GM21576 (cell line): ENCODE measurements around the gene TEX101.
"Not testable (repeated sequence)": the region's sequence is repeated elsewhere in the genome, so short reads cannot be mapped to it uniquely, and the experiment has no call there.

Source experiments
- ATAC-seq: cut with Tn5 transposase; IDR thresholded peaks from one replicate; pipeline ENCODE4 v1.9.1; 2021; ENCODE audit warnings: mild to moderate bottlenecking, moderate library complexity; ENCODE audit not compliant: unreplicated experiment

Gene TEX101

DNA sequence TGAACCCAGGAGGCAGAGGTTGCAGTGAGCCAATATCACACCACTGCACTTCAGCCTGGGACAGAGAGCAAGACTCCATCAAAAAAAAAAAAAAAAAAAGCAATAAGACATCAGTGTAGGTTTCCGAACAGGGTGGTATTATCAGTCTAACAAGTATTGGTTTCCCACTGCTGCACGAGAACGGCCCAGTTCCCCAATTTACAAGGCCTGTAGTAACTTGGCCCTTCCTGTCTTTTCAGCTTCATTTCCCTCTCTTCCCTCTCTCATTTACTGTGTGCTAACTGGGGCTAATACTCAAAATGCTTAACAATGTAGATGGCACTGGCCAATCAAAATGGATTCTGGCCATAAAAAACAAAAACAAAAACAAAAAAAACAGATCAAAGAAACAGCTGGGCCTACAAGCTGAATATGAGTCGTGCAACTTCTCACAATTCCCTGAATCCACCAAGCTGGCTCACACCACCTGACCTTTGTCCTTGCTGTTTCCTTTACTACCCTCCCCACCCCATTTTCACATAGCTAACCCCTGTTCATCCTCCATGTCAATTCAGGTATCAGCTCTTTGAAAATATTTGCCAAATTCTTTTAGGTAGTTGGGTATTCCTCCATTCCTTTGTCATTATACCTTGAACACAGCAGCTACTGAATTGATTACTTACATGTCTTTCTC, 2.4 kb downstream of the TEX101 start:
- ATAC-seq = no peak

DNA sequence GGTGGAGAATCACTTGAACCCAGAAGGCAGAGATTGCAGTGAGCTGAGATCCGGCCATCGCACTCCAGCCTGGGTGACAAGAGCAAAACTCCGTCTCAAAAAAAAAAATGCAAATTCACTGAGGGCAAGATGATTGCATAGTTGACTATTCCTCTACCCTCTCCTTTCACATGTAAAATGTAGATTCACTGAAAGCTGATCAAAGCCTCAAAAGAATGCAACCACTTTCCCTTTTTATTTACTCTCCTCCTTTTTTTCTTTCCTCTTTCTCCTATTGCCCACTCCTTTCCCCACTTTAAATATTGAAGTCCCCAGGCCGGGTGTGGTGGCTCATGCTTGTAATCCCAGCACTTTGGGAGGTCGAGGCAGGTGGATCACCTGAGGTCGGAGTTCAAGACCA, 6.3 kb downstream of the TEX101 start:
- no peak for ATAC-seq

DNA sequence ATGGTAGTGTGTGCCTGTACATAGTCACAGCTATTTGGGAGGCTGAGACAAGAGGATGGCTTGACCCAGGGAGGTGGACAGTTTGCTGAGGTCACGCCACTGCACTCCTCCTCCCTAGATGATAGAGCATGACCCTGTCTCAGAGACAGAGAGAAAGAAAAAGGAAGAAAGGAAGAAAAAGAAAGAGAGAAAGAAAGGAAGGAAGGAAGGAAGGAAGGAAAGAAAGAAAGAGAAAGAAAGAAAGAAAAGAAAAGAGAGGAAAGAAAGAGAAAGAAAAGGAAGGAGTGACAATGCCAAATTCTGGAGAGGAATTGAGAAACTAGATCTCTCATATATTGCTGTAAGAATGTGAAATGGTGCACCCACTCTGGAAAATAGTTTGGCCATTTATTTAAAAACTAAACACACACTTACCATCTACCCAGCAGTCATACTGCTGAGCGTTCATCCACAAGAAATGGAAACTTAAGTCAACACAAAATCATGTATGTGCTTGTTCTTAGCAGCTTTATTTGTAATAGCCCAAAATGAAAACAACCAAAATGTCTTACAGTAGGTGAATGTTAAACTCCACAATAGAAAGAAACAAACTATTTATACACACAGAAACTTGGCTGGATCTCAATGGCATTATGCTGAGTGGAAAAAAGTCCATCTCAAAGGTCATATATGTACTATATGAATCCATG, 7.5 kb downstream of the TEX101 start:
- no peak for ATAC-seq

DNA sequence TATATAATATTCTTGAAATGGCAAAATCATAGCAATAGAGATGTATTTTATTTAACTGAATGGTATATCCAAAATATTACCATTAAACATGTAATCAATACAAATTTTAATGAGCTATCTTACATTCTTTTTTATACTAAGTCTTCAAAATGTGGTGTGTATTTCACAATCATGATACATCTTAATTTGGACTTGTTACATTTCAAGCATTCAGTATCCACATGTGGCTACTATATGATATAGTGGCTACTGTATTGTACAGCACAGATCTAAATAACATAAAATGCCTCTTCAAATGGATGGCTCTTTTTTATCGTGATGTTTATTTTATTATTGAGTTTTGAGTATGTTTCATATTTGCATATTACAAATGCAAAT, 8.0 kb downstream of the TEX101 start:
- ATAC-seq = no peak

DNA sequence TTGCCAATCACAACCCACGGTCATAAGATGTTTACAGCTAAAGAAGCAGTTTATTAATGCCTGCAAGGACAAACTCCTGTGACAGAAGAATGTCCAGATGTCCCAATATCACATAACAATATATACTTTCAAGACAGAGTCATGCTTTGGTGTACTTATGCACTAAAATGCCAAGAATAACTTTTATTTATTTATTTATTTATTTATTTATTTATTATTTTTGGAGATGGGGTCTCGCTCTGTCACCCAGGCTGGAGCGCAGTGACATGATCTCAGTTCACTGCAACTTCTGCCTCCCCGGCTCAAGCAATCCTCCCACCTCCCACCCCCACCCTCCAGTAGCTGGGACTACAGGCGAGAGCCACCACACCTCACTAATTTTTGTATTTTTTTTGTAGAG, 9.1 kb downstream of the TEX101 start:
- ATAC-seq = no peak

DNA sequence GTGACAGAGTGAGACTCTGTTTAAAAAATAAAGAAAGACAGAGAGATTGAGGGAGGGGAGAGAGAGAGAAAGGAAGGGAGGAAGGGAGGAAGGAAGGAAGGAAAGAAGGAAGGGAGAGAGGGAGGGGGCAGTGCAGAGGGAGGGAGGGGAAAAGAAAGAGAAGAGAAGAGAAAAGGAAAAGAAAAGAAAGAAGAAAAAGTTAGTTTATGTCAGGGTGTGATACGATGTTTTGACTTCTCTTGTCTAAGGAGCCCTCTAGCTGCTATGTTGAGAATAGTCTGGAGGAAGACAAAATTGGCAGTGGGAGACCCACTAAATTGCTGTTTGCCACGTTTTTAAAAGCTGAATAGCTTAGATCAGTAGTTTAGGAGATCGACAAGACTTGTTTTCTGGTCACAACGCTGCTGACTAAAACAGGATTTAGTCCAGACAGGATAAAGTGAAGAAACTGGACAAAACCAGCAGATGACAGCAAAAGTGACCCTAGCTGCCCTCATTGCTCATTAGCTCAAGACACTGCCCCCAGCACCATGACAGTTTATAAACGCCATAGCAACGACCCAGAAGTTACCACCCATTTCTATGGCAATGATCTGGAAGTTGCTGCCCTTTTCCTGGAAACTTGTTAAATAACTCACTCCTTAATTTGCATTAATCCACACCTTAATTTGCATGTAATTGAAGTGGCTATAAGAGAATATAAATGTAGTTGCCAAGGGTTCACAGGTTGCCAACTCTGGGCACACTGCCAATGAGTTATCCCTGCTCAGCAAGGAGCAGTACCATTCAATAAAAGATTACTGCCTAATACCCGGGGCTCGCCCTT, 11.1 kb downstream of the TEX101 start:
- no peak for ATAC-seq

DNA sequence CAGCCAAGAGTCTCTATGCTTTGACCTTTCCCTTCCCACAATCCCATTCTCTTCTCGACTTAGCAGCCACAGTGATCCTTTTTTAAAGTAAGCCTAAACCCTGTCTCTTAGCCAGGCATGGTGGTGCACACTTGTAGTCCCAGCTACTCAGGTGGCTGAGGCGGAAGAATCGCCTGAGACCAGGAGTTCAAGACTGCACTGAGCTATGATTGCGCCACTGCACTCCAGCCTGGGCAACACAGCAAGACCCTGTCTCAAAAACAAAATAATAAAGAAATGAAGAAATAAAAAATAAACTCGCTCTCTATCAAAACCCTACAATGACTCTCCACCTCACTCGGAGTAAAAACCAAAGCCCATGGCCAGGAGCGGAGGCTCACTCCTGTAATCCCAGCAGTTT, 14.7 kb downstream of the TEX101 start:
- ATAC-seq = no peak

DNA sequence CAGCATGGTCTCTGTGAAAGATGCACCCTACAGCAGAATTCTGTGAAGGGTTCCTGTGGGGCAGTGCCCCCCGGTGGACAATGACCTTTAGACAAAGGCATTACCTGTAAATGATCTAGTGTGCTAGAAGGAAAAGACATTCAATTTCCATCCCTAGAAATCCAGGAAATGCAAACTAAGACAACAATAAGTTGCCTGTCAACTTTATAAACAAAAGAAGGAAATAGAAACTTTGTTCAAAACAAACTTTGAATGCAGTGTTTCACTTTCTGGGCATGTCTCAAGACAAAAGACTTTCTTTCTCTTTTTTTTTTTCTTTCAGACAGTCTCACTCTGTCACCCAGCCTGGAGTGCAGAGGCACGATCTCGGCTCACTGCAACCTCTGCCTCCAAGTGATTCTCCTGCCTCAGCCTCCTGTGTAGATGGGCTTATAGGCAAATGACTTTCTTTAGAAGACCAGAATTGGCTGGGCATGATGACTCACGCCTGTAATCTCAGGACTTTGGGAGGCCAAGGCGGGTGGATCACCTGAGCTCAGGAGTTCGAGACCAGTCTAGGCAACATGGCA, 15.5 kb downstream of the TEX101 start:
- ATAC-seq = no peak

DNA sequence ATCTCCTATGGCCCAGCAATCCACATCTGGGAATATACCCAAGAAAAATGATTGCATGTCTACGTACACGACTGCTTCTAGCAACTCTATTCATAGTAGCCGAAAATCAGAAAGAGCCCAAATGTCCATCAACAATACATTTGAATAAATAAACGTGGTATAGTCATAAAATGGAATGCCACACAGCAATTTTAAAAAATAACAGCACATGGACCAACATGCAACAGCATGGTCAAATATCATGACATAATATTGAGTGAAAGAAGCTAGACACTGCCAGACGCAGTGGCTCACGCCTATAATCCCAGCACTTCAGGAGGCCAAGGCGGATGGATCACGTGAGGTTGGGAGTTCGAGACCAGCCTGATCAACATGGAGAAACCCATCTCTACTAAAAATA, 16.3 kb downstream of the TEX101 start:
- ATAC-seq = no peak

DNA sequence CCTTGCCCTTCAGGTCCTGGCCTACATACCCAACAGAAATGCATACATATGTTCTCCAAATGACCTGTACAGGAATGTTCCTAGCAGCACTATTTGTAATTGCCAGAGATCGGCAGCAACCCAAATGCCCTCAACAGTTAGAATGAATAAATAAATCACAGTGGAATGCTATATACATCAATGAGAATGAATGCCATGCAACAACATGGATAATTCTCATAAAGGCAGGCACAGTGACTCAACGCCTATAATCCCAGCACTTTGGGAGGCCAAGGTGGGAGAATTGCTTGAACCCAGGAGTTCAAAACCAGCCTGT, 18.6 kb downstream of the TEX101 start:
- ATAC-seq = no peak

DNA sequence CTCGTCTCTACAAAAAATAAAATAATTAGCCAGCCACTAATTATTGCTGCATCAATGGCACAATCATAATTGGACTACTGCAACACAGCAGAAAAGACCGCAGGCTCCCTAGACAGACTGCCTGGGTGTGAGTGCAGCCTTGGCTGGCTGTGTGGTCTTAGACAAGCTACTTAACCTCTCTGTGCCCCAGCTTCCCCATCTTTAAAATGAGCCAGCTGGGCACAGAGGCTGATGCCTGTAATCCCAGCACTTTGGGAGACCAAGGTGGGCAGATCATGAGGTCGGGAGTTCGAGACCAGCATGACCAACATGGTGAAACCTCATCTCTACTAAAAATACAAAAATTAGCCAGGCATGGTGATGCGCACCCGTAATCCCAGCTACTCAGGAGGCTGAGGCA, 19.0 kb downstream of the TEX101 start:
- no peak for ATAC-seq

DNA sequence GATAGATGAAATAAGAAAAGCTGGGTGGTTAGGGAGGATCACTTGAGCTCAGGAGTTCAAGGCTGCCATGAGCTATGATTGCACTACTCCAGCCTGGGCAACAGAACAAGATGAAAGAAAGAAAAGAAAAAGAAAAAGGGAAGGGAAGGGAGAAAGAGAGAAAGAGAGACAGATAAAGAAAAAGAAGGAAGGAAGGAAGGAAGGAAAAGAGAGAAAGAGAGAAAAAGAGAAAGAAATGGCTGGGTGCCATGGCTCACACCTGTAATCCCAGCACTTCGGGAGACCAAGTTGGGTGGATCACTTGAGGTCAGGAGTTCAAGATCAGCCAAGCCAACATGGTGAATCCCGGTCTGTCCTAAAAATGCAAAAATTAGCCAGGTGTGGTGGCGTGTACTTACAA, 21.1 kb downstream of the TEX101 start:
- ATAC-seq = no peak

DNA sequence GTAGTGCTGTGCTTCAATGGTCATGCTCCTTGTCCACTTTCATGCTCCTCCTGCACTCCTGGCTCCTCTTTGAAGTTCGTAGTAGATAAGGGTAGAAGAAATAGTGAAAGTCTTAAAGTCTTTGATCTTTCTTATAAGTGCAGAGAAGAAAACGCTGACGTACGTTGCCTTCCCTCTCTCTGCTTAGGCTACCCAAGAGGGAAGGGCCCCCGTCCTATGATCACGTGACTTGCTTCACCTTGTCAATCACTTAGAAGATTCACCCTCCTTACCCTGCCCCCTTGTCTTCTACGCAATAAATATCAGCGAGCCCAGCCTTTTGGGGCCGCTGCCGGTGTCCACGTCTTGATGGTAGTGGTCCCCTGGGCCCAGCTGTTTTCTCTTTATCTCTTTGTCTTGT, 22.6 kb downstream of the TEX101 start:
- ATAC-seq = not testable (repeated sequence)

DNA sequence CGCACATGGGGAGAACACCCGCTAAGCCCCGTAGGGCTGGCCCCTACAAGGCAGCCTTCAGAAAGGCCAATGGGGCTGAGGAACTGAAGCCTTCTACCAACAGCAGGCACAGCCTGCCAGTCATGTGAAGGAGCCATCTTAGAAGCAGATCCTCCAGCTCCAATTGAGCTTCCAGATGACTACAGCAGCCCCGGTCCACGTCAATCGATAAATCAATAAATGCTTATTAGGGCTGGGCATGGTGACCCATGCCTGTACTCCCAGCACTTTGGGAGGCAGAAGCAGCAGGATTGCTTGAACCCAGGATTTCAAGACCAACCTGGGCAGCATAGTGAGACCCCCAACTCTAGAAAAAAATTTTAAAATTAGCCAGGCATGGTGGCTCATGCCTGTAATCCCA, 23.0 kb downstream of the TEX101 start:
- no peak for ATAC-seq

DNA sequence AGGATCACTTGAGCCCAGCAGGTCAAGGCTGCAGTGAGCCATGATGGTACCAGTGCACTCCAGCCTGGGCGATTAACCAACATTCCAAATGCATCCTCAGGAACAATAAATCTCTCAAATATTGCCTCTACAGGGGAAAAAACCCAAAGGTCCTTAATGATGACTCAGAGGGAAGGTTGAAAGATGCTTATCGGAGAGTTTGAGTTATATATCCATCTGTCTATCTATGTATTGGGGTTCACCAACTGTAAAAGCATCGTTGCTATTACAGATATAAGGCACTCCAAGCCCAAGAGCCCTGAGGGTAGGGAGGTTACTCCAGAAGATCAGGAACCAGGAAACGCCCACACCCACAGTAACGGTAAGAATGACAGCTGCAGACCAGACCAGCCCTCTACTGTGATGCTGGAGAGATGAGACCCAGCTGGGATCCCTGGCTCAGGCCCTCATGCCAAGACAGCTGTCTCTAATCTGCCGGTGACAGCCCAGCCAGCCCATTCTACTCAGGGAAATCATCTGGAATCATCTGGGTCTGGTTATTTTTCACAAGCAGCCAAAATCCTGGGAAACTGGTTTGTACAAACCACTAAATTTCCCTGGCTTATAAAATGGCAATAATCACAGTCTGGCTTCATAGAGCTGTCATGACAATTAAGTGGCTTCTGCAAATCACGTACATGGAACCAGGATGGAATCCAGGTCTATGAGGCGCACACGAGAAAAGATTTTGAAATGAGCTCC, 23.8 kb downstream of the TEX101 start:
- no peak for ATAC-seq

DNA sequence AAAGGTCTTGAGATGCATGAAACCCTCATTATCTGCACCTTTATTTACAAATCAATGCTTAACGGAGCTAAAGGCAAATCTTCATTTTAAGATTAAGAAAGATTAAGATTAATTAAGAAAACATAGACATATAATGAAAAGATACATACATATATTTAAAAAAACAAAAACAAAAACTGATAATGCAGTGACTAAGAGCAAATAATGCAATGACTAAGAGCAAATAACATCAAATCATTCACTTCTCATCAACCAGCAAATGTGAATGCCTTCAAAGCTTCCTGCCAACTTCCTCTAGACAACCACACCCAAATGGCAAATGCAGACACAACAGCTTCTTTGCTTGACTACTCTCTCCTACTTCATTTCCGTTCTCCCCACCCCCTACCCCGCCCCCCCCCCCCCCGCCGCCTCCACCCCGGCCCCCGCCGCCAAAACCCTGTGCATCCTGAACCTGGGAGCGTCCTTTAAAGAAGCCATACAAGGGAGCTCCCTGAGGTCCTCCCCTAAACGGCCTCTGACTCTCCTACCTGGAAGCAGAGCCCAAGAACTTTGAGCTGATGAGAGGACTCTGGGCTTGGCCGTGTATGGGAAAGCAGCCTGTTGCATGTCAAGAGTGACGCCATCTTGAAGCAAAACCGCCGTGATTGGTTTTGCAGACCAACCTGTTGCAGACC, 24.5 kb downstream of the TEX101 start:
- no peak for ATAC-seq

DNA sequence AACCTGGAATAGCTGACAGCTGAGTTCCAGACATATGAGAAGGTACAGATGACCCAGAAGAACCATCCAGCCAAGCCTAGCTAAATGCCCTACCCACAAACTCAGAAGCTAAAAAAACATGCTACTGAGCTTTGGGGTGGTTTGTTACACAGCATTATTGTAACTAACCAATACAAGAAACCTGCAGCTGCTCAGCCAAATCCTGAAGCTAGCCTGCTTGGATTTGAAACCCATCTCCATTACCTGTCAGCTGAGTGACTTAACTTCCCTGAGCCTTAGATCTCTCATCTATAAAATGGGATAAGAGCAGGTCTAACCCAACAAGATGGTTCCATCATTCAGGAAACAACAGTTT, 25.0 kb downstream of the TEX101 start:
- no peak for ATAC-seq

DNA sequence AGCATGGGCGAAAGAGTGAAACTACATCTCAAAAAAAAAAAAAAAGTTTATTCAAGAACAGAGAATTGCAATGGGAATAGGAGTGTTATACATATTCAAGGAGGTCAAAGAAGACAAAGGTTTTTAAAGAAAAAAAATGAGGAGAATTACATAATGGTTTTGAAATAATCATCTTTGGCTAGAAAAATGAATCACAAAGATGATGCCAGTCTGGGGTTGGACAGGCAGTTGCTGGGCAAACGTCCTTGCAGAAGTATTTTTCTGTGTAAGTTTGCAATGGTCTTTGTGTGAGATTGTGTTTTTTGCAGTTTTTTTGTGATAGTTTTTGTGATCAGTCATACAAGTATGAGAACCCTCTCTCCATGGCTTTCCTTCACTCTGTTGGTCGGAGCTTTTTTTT, 27.0 kb downstream of the TEX101 start:
- ATAC-seq = no peak

DNA sequence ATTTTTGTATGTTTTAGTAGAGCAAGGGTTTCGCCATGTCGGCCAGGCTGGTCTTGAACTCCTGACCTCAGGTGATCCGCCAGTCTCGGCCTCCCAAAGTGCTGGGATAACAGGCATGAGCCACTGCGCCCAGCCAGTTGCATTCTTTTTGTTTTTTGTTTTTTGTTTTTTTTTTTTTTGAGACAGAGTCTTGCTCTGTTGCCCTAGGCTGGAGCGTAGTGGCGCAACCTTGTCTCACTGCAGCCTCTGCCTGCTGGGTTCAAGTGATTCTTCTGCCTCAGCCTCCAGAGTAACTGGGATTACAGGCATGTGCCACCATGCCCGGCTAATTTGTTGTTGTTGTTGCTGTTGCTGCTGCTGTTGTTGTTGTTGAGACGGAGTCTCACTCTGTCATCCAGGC, 29.4 kb downstream of the TEX101 start:
- ATAC-seq = not testable (repeated sequence)

DNA sequence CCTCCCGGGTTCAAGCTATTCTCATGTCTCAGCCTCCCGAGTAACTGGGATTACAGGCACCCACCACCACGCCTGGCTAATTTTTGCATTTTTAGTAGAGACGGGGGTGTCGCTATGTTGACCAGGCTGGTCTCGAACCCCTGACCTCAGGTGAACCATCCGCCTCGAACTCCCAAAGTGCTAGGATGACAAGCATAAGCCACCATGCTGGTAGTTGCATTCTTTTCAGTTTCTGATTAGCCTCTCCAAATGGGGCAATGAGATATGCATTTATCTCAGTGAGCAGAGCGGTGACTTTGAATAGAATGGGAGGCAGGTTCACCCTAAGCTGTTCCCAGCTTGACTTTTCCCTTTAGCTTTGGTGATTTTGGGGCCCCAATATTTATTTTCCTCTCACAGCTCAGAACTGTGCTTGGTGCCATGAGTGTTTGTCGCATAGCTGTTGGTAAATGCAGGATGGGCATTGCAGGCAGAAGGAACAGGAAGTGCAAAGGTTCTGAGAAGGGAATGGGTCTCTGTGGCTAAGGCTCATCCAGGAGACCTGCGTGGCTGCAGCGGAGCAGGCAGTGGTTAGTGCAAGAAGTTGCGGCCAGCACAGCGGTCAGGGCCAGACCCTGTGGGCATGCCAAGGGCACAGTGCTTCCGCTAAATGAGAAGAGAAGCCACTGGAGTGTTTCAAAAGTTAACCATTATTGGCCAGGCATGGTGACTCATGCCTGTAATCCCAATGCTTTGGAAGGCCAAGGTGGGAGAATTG, 30.0 kb downstream of the TEX101 start:
- no peak for ATAC-seq
